OCI-LY7 (cell line): ENCODE results near the gene SLC5A1. TPM values are rescaled to one million over a fixed set of nuclear protein-coding genes. Genes with fewer than 3 reads are reported as not detected.

Experiments
- BruUV-seq: library from RNA; stranded (reverse); fragments of 400-500 nt; replicated peaks from 2 replicates; lab custom pipeline; 2021; lab: Mats Ljungman, UMichigan
- CTCF ChIA-PET: fragments of 300-600 bp; sonication (Branson Sonifier 250); formaldehyde crosslinking; loops from one replicate; lab custom pipeline; 2022; ENCODE audit warnings: antibody characterized with exemption; ENCODE audit not compliant: unreplicated experiment; lab: Charles Lee
- POLR2A ChIA-PET: fragments of 300-600 bp; sonication (Branson Sonifier 250); formaldehyde crosslinking; loops from one replicate; lab custom pipeline; 2022; ENCODE audit warnings: antibody characterized with exemption; lab: Charles Lee
- DNase-seq: peaks from one replicate; pipeline ENCODE4 v3.0.0-alpha.2; 2015; ENCODE audit warnings: low spot score
- H2AFZ ChIP-seq: fragments of 200-600 bp; sonication (generic), shearing (Covaris generic); 2 replicates; pipeline ENCODE4 v1.6.1; 2014; ENCODE audit warnings: mild to moderate bottlenecking, antibody characterized with exemption, low read length, moderate library complexity
- H3K27ac ChIP-seq: fragments of 200-600 bp; sonication (generic); 2 replicates; pipeline ENCODE4 v1.5.1; 2014; ENCODE audit warnings: mixed run types, low read depth, mild to moderate bottlenecking, moderate library complexity, low read length, inconsistent platforms; ENCODE audit not compliant: poor library complexity, severe bottlenecking
- H3K36me3 ChIP-seq: fragments of 200-600 bp; sonication (generic); 2 replicates; pipeline ENCODE4 v1.6.1; 2014; ENCODE audit warnings: mild to moderate bottlenecking, antibody characterized with exemption, low read length, moderate library complexity, mixed read lengths; ENCODE audit not compliant: insufficient read depth
- H3K4me1 ChIP-seq: fragments of 200-600 bp; sonication (generic); 2 replicates; pipeline ENCODE4 v1.5.1; 2014; ENCODE audit warnings: mild to moderate bottlenecking, low read length; ENCODE audit not compliant: insufficient read depth, poor library complexity, severe bottlenecking
- H3K4me2 ChIP-seq: fragments of 200-600 bp; sonication (generic); 2 replicates; pipeline ENCODE4 v1.6.1; 2014; ENCODE audit warnings: mild to moderate bottlenecking, low read length
- H3K4me3 ChIP-seq: fragments of 200-600 bp; sonication (generic); 2 replicates; pipeline ENCODE4 v1.5.1; 2014; ENCODE audit warnings: mild to moderate bottlenecking, low read depth, low read length; ENCODE audit not compliant: poor library complexity, severe bottlenecking
- H3K79me2 ChIP-seq: fragments of 200-600 bp; sonication (generic); 2 replicates; pipeline ENCODE4 v1.6.1; 2016; ENCODE audit warnings: low read depth, mild to moderate bottlenecking, low read length, moderate library complexity, mixed read lengths; ENCODE audit not compliant: insufficient read depth
- H3K9me2 ChIP-seq: fragments of 200-600 bp; sonication (generic); 2 replicates; pipeline ENCODE4 v1.6.1; 2016; ENCODE audit warnings: mild to moderate bottlenecking, low read length, mixed read lengths; ENCODE audit not compliant: insufficient read depth
- H3K9me3 ChIP-seq: fragments of 200-600 bp; sonication (generic); 2 replicates; pipeline ENCODE4 v1.6.1; 2014; ENCODE audit warnings: mild to moderate bottlenecking, mixed run types, low read length, mixed read lengths
- H4K20me1 ChIP-seq: fragments of 200-600 bp; sonication (generic); 2 replicates; pipeline ENCODE4 v1.6.1; 2014; ENCODE audit warnings: mild to moderate bottlenecking, antibody characterized with exemption, low read length, moderate library complexity, mixed read lengths; ENCODE audit not compliant: insufficient read depth
- CTCF ChIP-seq: fragments of 200-600 bp; sonication (generic); conservative IDR thresholded peaks from 2 replicates; pipeline ENCODE4 v1.5.1; 2014; ENCODE audit warnings: mild to moderate bottlenecking, antibody characterized with exemption, low read length, moderate library complexity, mixed read lengths
- EZH2phosphoT487 ChIP-seq: fragments of 200-600 bp; sonication (generic); IDR thresholded peaks from 2 replicates; pipeline ENCODE4 v1.6.1; 2018; ENCODE audit warnings: low read depth, borderline replicate concordance, mild to moderate bottlenecking, mixed run types, antibody characterized with exemption, low read length, moderate library complexity, mixed read lengths
- intact Hi-C: fragments of 100-400 bp; cut with micrococcal nuclease; formaldehyde crosslinking; loops from one replicate; pipeline ENCODE4 v1.10.0; 2022; ENCODE audit not compliant: unreplicated experiment
- total RNA-seq, 2 experiments: library from RNA; depleted of rRNA in 1 of 2; stranded (reverse); fragments of >200 nt in 1 of 2; shearing (Covaris generic) in 1 of 2; gene quantifications; 2 replicates each; pipeline ENCODE4 v1.2.3, GENCODE V29; 2014 to 2022

SLC5A1 gene
- total RNA-seq, 2 experiments from 2014 or later: not detected

- Histone ChIP-seq H3K4me1 (no peaks in the 10 kb centered on the region), H4K20me1 (no peaks in the 10 kb centered on the region), H3K4me3 (no peak overlapping the region), H3K79me2 (no peaks in the 10 kb centered on the region), H3K4me2 (no peak overlapping the region), H3K9me2 (no peaks in the 10 kb centered on the region), H3K27ac (no peak overlapping the region), H2AFZ (no peak overlapping the region), H3K36me3 (no peaks in the 10 kb centered on the region), H3K9me3 (no peaks in the 10 kb centered on the region)
- no TSS peak for BruUV-seq
- TF ChIP-seq CTCF (no peak), EZH2phosphoT487 (no peak)
- ChIA-PET POLR2A (no interaction called here), CTCF (no interaction called here)
- intact Hi-C loops: no loop called here
- DNase-seq: no peak
Measured at GRCh38 chr22:32037236-32037635, 5.8 kb upstream of the SLC5A1 start.

GRCh38 chr22:32040324-32040904 is 2.6 kb upstream of the SLC5A1 start:
- TF ChIP-seq CTCF (no peak), EZH2phosphoT487 (no peak)
- POLR2A ChIA-PET: no interaction called here
- intact Hi-C loops: no loop called here

GRCh38 chr22:32043391-32043790 is 330 bp downstream of the SLC5A1 start:
- intact Hi-C loops: no loop called here

More at GRCh38 chr22:32040324-32040904, 2.6 kb upstream of the SLC5A1 start:
- Histone ChIP-seq H4K20me1 (no peaks in the 10 kb centered on the region; the same call in 1 of the 2 replicates), H3K27ac (no peak overlapping the region), H3K36me3 (no peaks in the 10 kb centered on the region), H3K9me3 (no peaks in the 10 kb centered on the region), H3K9me2 (no peaks in the 10 kb centered on the region), H3K79me2 (no peaks in the 10 kb centered on the region), H3K4me3 (no peak overlapping the region), H3K4me1 (no peaks in the 10 kb centered on the region), H2AFZ (no peak overlapping the region), H3K4me2 (no peak overlapping the region)
- no peak for DNase-seq
- BruUV-seq: no TSS peak
- CTCF ChIA-PET: no interaction called here

More at GRCh38 chr22:32043391-32043790, 330 bp downstream of the SLC5A1 start:
- no peak overlapping the region for H3K4me3 ChIP-seq
- H4K20me1 ChIP-seq: no peaks in the 10 kb centered on the region; the same call in 1 of the 2 replicates
- ChIA-PET CTCF (interaction anchor here (0.6 kb wide), 1 partner anchor 1450 kb away, joined by 3 read pairs; no protein-coding TSS in a partner anchor), POLR2A (no interaction called here)
- no peaks in the 10 kb centered on the region for H3K79me2 ChIP-seq
- no peak overlapping the region for H2AFZ ChIP-seq
- BruUV-seq: no TSS peak
- no peak overlapping the region for H3K27ac ChIP-seq
- H3K4me1 ChIP-seq: no peaks in the 10 kb centered on the region
- no peaks in the 10 kb centered on the region for H3K9me2 ChIP-seq
- DNase-seq: no peak
- no peaks in the 10 kb centered on the region for H3K9me3 ChIP-seq
- TF ChIP-seq CTCF (no peak), EZH2phosphoT487 (no peak)
- no peaks in the 10 kb centered on the region for H3K36me3 ChIP-seq
- H3K4me2 ChIP-seq: no peak overlapping the region
